Lower lobe of right lung (tissue), 2 donors: ENCODE data around the gene IMMP2L. TPM values are rescaled to one million over a fixed set of nuclear protein-coding genes. Genes with fewer than 3 reads are reported as not detected.
"Not testable (repeated sequence)": the region's sequence is repeated elsewhere in the genome, so short reads cannot be mapped to it uniquely, and the experiment has no call there.

ENCODE experiments used
- ATAC-seq, 2 donors: fragments of 200-7000 bp; cut with Tn5 transposase; one replicate each; pipeline ENCODE4 v1.9.1; 2020 to 2022; ENCODE audit warnings: mild to moderate bottlenecking in 2 of 2, moderate library complexity in 2 of 2
- DNase-seq: peaks from one replicate; pipeline ENCODE4 v3.0.0-alpha.2; 2020
- H3K27ac ChIP-seq: fragments of 200-600 bp; one replicate; pipeline ENCODE4 v1.8.0; 2022
- H3K27me3 ChIP-seq: fragments of 200-600 bp; one replicate; pipeline ENCODE4 v1.8.0; 2022; ENCODE audit warnings: low read depth
- H3K36me3 ChIP-seq: fragments of 200-600 bp; one replicate; pipeline ENCODE4 v1.8.0; 2022; ENCODE audit warnings: mild to moderate bottlenecking
- H3K4me1 ChIP-seq: fragments of 200-600 bp; one replicate; pipeline ENCODE4 v1.8.0; 2022
- H3K4me3 ChIP-seq: fragments of 200-600 bp; one replicate; pipeline ENCODE4 v1.8.0; 2022; ENCODE audit warnings: mild to moderate bottlenecking
- H3K9me3 ChIP-seq: fragments of 200-600 bp; one replicate; pipeline ENCODE4 v1.8.0; 2022
- intact Hi-C: fragments of 100-400 bp; cut with DNase I; formaldehyde crosslinking; loops from one replicate; pipeline ENCODE4 v1.11.0; 2022
- total RNA-seq: library from RNA; stranded (reverse); fragmentation: NEBNext Ultra II Directional; extraction: Animal tissue kit (Norgen Biotek cat#: 25700); gene quantifications from one replicate; pipeline ENCODE4 v1.2.1, GENCODE V29; 2021
- TF ChIP-seq, protein P1 (sequence below): fragments of 200-600 bp; IDR thresholded peaks from one replicate; pipeline ENCODE4 v1.8.0; 2022; ENCODE audit warnings: antibody characterized with exemption, mild to moderate bottlenecking
- donor health status: DM: no; HTN: yes; CAD: no; lungs with severe emphysema.

IMMP2L gene
- total RNA-seq, 1 donor from 2014 or later = 14.7 TPM

DNA sequence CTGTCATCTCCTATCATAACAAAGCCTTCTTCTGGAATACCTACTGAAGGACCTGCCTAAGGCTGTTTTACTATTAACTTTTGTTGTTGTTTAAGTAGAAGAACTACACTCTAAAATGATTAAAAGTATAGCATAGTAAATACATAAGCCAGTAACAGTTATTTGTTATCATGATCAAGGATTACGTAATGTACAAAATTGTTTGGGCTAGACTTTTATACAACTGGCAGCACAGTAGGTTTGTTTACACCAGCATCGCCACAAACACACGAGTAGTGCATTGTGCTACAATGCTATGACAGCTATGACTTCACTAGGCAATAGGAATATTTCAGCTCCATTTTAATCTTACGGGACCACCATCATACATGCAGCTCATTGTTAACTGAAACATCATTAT is 302.3 kb downstream of the IMMP2L start:
- TF ChIP-seq, protein P1, sequence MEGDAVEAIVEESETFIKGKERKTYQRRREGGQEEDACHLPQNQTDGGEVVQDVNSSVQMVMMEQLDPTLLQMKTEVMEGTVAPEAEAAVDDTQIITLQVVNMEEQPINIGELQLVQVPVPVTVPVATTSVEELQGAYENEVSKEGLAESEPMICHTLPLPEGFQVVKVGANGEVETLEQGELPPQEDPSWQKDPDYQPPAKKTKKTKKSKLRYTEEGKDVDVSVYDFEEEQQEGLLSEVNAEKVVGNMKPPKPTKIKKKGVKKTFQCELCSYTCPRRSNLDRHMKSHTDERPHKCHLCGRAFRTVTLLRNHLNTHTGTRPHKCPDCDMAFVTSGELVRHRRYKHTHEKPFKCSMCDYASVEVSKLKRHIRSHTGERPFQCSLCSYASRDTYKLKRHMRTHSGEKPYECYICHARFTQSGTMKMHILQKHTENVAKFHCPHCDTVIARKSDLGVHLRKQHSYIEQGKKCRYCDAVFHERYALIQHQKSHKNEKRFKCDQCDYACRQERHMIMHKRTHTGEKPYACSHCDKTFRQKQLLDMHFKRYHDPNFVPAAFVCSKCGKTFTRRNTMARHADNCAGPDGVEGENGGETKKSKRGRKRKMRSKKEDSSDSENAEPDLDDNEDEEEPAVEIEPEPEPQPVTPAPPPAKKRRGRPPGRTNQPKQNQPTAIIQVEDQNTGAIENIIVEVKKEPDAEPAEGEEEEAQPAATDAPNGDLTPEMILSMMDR = no peak
- intact Hi-C loops = no loop called here
- ATAC-seq (no peak), DNase-seq (no peak)
- no peak overlapping the region for H3K4me3 ChIP-seq
- no peaks in the 10 kb centered on the region for H3K27me3 ChIP-seq
- no peak overlapping the region for H3K27ac ChIP-seq
- peaks cover 4% of the 10 kb centered on the region for H3K4me1 ChIP-seq
- no peaks in the 10 kb centered on the region for H3K36me3 ChIP-seq
- H3K9me3 ChIP-seq = no peaks in the 10 kb centered on the region

DNA sequence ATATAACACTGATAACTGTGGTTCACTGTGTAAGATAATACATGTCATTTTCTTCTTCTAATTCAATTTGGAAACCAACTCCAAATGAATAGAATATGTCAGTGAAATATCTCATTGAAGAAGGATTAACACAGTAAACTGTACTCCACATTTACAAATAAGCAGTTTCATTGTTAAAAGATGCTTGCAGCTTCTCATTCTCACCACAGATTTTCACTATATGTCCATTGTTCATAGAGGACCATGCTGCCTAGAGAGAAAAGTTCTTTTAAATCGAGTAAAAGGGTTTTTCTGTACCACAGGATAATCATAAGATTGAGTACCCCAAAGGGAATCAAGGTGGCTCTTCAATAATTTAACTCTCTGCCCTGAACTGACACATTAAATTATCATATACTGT is 305.9 kb downstream of the IMMP2L start:
- Histone ChIP-seq H3K4me1 (no peaks in the 10 kb centered on the region), H3K4me3 (no peak overlapping the region), H3K27me3 (no peaks in the 10 kb centered on the region), H3K27ac (no peak overlapping the region), H3K36me3 (no peaks in the 10 kb centered on the region), H3K9me3 (peaks cover 1% of the 10 kb centered on the region)
- DNase-seq (no peak), ATAC-seq (no peak)
- TF ChIP-seq, protein P1 = no peak
- intact Hi-C loops = no loop called here

DNA sequence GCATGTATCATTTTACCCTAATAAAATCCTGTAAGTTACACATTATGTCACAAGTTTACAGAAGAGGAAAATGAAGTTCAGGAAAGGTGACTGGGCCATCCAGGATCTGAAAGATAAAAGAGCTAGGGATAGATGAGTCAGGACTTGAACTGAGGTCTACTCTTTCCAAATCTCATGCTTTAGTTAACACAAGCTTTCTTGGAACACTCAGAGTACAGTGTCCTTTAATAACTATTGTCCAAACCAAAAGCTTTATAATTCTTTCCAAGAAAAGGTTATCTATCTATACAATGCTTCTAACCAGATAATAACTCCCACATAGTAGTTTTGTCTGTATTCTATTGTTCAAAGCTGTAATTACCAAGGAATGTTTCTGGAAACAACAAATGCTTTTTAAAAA is 306.7 kb downstream of the IMMP2L start:
- Histone ChIP-seq H3K27me3 (no peaks in the 10 kb centered on the region), H3K9me3 (peaks cover 6% of the 10 kb centered on the region), H3K36me3 (no peaks in the 10 kb centered on the region), H3K27ac (no peak overlapping the region), H3K4me3 (no peak overlapping the region), H3K4me1 (no peaks in the 10 kb centered on the region)
- no peak for ATAC-seq
- intact Hi-C loops = no loop called here
- TF ChIP-seq, protein P1 = no peak
- no peak for DNase-seq

DNA sequence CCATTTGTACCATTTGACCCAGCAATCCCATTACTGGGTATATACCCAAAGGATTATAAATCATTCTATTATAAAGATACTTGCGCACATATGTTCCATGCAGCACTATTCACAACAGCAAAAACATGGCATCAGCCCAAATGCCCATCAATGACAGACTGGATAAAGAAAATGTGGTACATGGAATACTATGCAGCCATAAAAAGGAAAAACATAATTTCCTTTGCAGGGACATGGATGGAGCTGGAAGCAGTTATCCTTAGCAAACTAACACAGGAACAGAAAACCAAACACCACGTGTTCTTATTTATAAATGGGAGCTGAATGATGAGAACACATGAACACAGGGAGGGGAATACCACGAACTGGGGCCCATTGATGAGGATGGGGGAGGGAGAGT is 310.9 kb downstream of the IMMP2L start:
- H3K9me3 ChIP-seq, H3K27me3 ChIP-seq, ATAC-seq, DNase-seq, H3K4me1 ChIP-seq, H3K4me3 ChIP-seq, H3K27ac ChIP-seq, intact Hi-C loops, H3K36me3 ChIP-seq: not testable (repeated sequence)

DNA sequence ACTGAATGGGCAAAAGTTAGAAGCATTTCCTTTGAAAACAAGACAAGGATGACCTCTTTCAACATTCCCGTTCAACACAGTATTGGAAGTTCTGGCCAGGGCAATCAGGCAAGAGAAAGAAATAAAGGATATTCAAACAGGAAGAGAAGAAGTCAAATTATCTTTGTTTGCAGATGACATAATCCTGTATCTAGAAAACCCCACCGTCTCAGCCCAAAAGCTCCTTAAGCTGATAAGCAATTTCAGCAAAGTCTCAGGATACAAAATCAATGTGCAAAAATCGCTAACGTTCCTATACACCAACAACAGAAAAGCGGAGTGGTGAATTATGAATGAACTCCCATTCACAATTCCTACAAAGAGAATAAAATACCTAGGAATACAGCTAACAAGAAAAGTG is 312.5 kb downstream of the IMMP2L start:
- intact Hi-C loops, H3K36me3 ChIP-seq, H3K4me1 ChIP-seq, H3K4me3 ChIP-seq, DNase-seq, H3K9me3 ChIP-seq, H3K27me3 ChIP-seq, ATAC-seq, H3K27ac ChIP-seq: not testable (repeated sequence)

DNA sequence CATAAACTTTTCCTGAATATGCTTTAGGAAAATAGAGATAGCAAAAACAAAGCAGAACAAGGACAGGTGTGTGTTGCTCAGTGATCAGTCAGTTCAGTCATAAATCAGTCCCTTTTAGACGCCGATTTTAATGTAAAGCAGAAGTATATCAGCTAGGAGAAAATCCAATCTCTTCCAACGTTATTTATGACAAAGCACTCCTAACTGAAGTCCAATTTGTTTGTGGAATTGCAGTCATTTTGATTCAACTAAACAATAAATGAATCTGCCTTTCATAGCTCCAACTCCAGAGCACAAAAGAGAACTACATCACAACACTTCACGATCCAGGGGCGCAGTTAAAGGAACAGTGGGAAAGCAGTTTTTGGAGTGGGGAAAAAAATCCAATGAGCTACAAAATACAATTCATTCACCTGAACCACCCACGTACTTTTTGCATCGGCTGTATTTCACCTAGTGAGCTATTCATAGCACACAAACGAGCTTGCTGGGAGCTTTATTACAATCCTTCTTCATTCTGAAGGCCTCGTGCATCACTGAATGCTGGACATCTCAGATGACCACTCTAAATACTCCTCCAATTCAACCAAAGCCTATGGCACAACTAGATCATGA is 320.0 kb downstream of the IMMP2L start:
- H3K36me3 ChIP-seq = no peaks in the 10 kb centered on the region
- ATAC-seq (no peak), DNase-seq (no peak)
- H3K9me3 ChIP-seq = no peaks in the 10 kb centered on the region
- intact Hi-C loops = no loop called here
- no peak overlapping the region for H3K4me3 ChIP-seq
- TF ChIP-seq, protein P1 = no peak
- peaks cover 5% of the 10 kb centered on the region for H3K4me1 ChIP-seq
- H3K27ac ChIP-seq = no peak overlapping the region
- H3K27me3 ChIP-seq = no peaks in the 10 kb centered on the region

DNA sequence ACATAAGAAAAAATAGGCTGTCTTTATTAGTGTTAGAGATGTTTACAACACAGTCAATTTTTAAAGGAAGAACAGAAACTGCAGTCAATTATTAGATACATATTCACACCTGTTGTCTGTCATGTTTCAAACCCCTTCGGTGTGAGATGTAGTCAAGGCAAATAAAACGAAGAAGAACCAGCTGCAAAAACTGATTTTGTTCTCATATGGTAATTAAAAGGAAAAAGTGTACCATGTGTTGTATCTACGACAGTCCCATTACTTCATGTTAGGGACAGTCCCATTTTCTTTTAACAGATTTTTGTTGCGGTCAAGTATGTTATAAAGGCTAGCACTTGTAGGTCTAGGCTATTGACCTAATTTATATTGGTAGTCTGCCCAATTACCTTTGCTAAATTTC is 321.9 kb downstream of the IMMP2L start:
- Histone ChIP-seq H3K4me1 (peaks cover 5% of the 10 kb centered on the region), H3K36me3 (no peaks in the 10 kb centered on the region), H3K27ac (no peak overlapping the region), H3K9me3 (no peaks in the 10 kb centered on the region), H3K4me3 (no peak overlapping the region), H3K27me3 (no peaks in the 10 kb centered on the region)
- intact Hi-C loops = no loop called here
- ATAC-seq (peak in 1 of 2 donors; percentile 45), DNase-seq (no peak)
- TF ChIP-seq, protein P1 = no peak
